ENCODE results near the gene IFNA2.
"Not testable (repeated sequence)": the region's sequence is repeated elsewhere in the genome, so short reads cannot be mapped to it uniquely, and the experiment has no call there.

The IFNA2 gene

GRCh38 chr9:21381448-21382339, 3.5 kb downstream of the IFNA2 start:
- DNase-seq (ENCODE audit: low read depth in 2 of 2) = no peak

GRCh38 chr9:21371467-21371866, 13.7 kb downstream of the IFNA2 start:
- DNase-seq (ENCODE audit: low read depth in 2 of 2) = not testable (repeated sequence)

GRCh38 chr9:21367957-21368356, 17.2 kb downstream of the IFNA2 start, which contains the start of gene IFNA13:
Gene IFNA13, minus strand, starts transcription at chr9:21368057. Its CDS starts 47 bp downstream, at chr9:21368010.
- DNase-seq (ENCODE audit: low read depth in 2 of 2) = no peak

GRCh38 chr9:21367169-21367568, 18.0 kb downstream of the IFNA2 start:
- not testable (repeated sequence) for DNase-seq (ENCODE audit: low read depth in 2 of 2)

- no peak for DNase-seq (ENCODE audit: low read depth in 2 of 2)
Measured at GRCh38 chr9:21362287-21362686, 22.9 kb downstream of the IFNA2 start.

GRCh38 chr9:21357479-21358460, 27.4 kb downstream of the IFNA2 start:
- DNase-seq (ENCODE audit: low read depth in 2 of 2) = no peak

- no peak for DNase-seq (ENCODE audit: low read depth in 2 of 2)
Measured at GRCh38 chr9:21350787-21351186, 34.4 kb downstream of the IFNA2 start, which contains the start of gene IFNA6. Gene IFNA6, minus strand, starts transcription at chr9:21350887. Its CDS starts 0 bp downstream, at chr9:21350887.

GRCh38 chr9:21348430-21348970, 36.7 kb downstream of the IFNA2 start:
- DNase-seq (ENCODE audit: low read depth in 2 of 2) = no peak

- no peak for DNase-seq (ENCODE audit: low read depth in 2 of 2)
Measured at GRCh38 chr9:21340735-21341134, 44.5 kb downstream of the IFNA2 start.

- no peak for DNase-seq (ENCODE audit: low read depth in 2 of 2)
Measured at GRCh38 chr9:21336457-21336856, 48.7 kb downstream of the IFNA2 start.

GRCh38 chr9:21334701-21335632, 50.2 kb downstream of the IFNA2 start, which contains the start of gene KLHL9:
Gene KLHL9, minus strand, starts transcription at chr9:21335404. Its CDS starts 545 bp downstream, at chr9:21334859.
- peak; percentile 73 to 81 for DNase-seq (ENCODE audit: low read depth in 2 of 2)

Data from stimulated activated CD8-positive, alpha-beta memory T cell treated with anti-CD3 and anti-CD28 coated beads, Interleukin-7, amount 100 ng/mL, for 4 hours (primary cell).